Measurements from ENCODE around the gene CPNE7. TPM values are rescaled to one million over a fixed set of nuclear protein-coding genes. Genes with fewer than 3 reads are reported as not detected.

The CPNE7 gene
- total RNA-seq, 1 experiment from 2014 or later = 15.9 TPM

DNA sequence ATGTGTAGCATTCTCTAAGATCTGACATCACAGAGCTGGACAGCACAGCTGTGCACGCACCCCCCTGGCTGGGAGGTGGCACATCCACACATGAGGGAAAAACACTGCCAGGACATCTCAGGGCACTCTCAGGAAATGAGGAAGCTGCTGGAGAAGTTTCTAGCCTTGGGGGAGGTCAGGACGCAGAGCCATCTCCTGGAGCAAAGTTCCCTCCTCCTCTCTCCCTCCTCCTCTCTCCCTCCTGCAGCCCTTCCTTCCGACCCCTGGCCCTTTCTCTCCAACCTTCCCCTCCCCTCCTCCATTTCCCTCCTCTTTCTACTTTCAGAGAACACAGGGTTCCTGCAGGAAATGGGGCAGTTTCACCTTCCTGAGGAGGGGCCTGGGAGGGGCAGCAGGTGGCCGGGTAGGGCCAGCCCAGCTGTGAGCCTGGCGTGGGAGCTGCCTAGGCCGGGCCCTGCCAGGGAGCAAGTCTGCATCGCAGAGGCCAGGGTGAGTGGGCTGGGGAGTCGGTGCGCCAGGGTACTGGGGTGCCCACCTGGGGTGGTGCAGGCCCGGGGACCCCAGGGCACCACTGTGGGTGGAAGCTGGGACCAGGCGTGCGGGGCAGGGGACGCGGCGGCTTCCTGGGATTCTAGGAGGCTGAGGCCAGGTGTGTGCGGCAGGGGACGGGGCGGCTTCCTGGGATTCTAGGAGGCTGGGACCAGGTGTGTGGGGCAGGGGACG is 37.8 kb downstream of the CPNE7 start, which contains the start of gene DPEP1:
TSS of gene DPEP1 (plus strand) at position 412 of the 723 bp plus-strand sequence. CDS start 16,769 bp downstream, outside the sequence.
- DNase-seq (ENCODE audit: low read depth) = no peak
- in situ Hi-C loops (cut with HindIII; ENCODE audit: low pct_unique_long_range_greater_than_20kb, low sequenced_read_pairs) = no loop called here

GRCh38 chr16:89613954-89614459 is 38.4 kb downstream of the CPNE7 start:
- no peak for DNase-seq (ENCODE audit: low read depth)
- in situ Hi-C loops (cut with HindIII; ENCODE audit: low pct_unique_long_range_greater_than_20kb, low sequenced_read_pairs) = no loop called here

DNA sequence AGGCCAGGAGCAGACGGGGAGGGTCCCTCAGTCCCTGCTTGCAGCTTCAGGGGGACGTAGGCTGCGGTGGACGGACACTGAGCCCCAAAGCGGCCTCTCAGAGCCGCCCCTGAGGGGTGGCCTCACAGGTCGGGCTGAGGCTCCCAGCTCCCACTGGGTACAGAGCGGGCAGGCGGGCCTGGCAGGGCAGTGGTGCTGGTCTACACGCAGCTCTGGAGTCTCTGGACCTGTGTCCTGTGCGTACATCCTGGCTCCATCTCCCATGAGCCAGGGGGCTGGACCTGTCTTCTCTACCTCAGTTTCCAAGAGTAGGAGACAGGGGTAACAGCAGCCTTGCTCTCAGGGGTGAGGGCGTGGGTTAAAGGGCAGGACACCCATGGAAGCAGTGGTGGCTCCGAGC is 39.6 kb downstream of the CPNE7 start:
- DNase-seq (ENCODE audit: low read depth) = no peak
- in situ Hi-C loops (cut with HindIII; ENCODE audit: low pct_unique_long_range_greater_than_20kb, low sequenced_read_pairs) = no loop called here

- in situ Hi-C loops (cut with HindIII; ENCODE audit: low pct_unique_long_range_greater_than_20kb, low sequenced_read_pairs) = no loop called here
- no peak for DNase-seq (ENCODE audit: low read depth)
These were observed 40.1 kb downstream of the CPNE7 start for GRCh38 chr16:89615596-89616090.

DNA sequence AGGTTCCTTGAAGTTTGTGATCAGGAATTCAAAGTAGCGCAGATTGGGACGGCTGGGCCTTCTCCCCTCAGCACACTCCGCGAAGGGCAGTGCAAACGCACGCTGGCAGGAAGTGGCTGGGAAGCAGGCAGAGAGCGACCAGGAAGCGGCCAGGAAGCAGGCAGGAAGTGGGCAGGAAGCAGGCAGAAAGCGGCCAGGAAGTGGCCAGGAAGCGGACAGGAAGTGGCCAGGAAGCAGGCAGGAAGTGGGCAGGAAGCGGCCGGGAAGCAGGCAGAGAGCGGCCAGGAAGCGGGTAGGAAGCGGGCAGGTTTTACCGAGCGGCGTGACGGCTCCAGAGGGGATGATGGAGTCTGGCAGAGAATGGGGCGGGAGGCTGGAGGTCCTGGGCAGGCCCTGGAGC is 41.1 kb downstream of the CPNE7 start:
- DNase-seq (ENCODE audit: low read depth) = no peak
- in situ Hi-C loops (cut with HindIII; ENCODE audit: low pct_unique_long_range_greater_than_20kb, low sequenced_read_pairs) = no loop called here

DNA sequence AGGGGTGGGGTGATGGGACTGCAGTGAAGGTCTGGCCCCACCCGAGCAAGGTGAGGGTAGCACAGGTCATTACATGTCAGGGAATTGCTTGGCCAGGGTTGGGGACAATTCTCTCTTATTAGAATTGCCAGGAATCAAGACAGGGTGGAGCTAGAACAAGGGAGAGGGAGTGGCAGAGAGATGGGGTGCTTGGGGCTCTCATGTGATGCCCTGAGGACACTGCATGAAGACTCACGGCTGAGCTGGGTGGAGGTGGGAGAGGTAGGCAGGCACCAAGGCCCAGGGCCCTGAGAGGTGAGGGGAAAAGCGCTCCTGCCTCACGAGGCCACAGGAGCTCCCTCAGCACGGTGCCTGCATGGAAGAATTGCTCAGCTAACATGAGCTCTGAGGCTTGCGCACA is 41.5 kb downstream of the CPNE7 start:
- in situ Hi-C loops (cut with HindIII; ENCODE audit: low pct_unique_long_range_greater_than_20kb, low sequenced_read_pairs) = no loop called here
- DNase-seq (ENCODE audit: low read depth) = no peak

GRCh38 chr16:89618109-89618998 is 42.8 kb downstream of the CPNE7 start:
- in situ Hi-C loops (cut with HindIII; ENCODE audit: low pct_unique_long_range_greater_than_20kb, low sequenced_read_pairs) = no loop called here
- DNase-seq (ENCODE audit: low read depth) = no peak

DNA sequence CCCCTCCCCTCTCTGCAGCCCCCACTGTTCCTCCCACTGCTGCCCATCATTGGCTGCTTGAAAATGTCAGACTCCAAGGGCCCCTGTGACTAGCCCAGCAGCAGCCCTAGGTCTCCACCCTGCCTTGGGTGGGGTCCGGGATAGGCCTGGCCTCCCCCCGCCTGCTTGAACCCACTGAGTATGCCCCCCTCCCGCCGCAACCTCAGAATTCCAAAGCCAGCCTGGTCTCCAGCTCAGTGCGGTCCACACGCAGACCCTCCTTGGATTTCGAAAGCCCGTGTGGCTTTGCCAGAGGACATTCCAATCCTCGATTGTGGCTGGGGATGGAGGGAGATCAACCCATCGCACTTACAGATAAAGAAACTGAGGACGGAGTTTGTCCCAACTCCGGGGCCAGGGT is 44.3 kb downstream of the CPNE7 start:
- in situ Hi-C loops (cut with HindIII; ENCODE audit: low pct_unique_long_range_greater_than_20kb, low sequenced_read_pairs) = no loop called here
- no peak for DNase-seq (ENCODE audit: low read depth)

- in situ Hi-C loops (cut with HindIII; ENCODE audit: low pct_unique_long_range_greater_than_20kb, low sequenced_read_pairs) = no loop called here
- no peak for DNase-seq (ENCODE audit: low read depth)
These were observed 44.9 kb downstream of the CPNE7 start for GRCh38 chr16:89620406-89620841.

DNA sequence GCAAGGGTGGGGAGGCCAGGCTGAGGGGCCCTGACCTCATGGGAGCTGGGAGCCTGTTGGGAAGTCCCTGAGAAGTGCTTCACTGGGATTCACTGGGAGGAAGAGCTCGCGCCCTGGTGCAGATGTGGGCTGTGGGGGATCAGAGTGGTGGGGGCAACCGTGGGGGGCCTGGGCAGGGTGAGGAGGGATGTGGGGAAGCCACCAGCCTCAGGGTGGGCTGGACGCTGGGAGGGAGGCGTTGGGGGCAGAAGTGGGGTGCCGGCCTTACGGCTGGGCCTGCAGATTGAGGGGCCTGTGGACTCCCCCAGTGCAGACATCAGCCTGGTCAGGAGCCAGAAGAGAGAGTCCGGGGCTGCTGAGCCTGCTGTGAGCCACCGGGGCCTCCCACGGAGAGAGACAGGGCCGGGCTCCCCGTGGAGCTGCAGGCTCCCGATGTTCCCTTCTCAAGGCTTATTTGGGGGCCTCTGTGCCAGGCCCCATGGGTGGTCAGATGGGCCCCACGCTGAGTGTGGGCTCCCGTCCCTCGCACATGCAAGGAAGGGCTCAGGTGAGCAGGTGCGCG is 45.7 kb downstream of the CPNE7 start:
- in situ Hi-C loops (cut with HindIII; ENCODE audit: low pct_unique_long_range_greater_than_20kb, low sequenced_read_pairs) = no loop called here
- no peak for DNase-seq (ENCODE audit: low read depth)

- no peak for DNase-seq (ENCODE audit: low read depth)
- in situ Hi-C loops (cut with HindIII; ENCODE audit: low pct_unique_long_range_greater_than_20kb, low sequenced_read_pairs) = no loop called here
These were observed 46.3 kb downstream of the CPNE7 start for GRCh38 chr16:89621698-89622409.

DNA sequence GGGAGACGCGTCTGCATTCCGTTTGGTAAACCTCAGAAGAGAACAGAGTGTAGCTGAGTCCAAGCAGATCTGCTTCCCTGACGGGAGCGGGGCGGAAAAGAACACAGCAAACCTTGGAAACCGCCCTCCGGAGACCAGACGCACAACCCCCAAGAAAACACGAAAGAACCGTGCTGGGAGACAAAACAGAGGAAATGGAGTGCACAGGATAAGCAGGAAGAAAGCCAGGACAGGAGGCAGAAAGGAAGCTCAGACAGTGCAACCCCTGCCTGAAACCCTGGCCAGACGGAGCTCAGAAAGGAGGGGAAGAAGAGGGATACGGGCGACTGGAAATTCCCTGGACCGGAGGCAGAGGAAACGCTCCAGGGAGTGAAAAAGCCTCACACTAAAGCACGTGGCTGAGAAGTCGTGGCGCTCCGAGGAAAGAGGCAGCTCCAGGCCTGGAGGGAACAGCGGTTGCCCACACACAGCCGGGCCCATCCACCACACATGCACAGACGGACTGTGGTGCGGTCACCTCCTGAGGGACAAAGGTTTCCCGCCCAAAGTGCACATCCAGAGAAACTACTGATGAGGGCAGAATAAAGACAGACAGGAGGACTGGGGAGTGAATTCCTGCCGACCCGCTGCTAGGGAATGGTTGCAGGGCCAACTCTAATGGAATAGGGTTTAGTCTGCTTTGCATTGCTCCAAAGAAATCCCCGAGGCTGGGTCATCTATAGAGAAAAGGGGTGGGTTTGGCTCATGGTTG is 48.1 kb downstream of the CPNE7 start:
- in situ Hi-C loops (cut with HindIII; ENCODE audit: low pct_unique_long_range_greater_than_20kb, low sequenced_read_pairs) = no loop called here
- no peak for DNase-seq (ENCODE audit: low read depth)

- no peak for DNase-seq (ENCODE audit: low read depth)
- in situ Hi-C loops (cut with HindIII; ENCODE audit: low pct_unique_long_range_greater_than_20kb, low sequenced_read_pairs) = no loop called here
These were observed 49.5 kb downstream of the CPNE7 start for GRCh38 chr16:89624777-89625761.

- in situ Hi-C loops (cut with HindIII; ENCODE audit: low pct_unique_long_range_greater_than_20kb, low sequenced_read_pairs) = no loop called here
- DNase-seq (ENCODE audit: low read depth) = no peak
These were observed 54.5 kb downstream of the CPNE7 start for GRCh38 chr16:89629827-89630610.

- in situ Hi-C loops (cut with HindIII; ENCODE audit: low pct_unique_long_range_greater_than_20kb, low sequenced_read_pairs) = no loop called here
- peak; percentile 89 for DNase-seq (ENCODE audit: low read depth)
These were observed 57.6 kb downstream of the CPNE7 start for GRCh38 chr16:89633064-89633631.
